Measurements from ENCODE around the gene NWD2.

- TF ChIP-seq CTCF (IDR thresholded peaks at IDR 0.05) (no peak), POLR2A (IDR thresholded peaks at IDR 0.05) (no peak), POLR2AphosphoS5 (IDR thresholded peaks at IDR 0.05) (no peak)
Observed at GRCh38 chr4:37471971-37472370, 227.4 kb downstream of the NWD2 start.
